ENCODE results near the gene SIPA1L3. TPM values are rescaled to one million over a fixed set of nuclear protein-coding genes. Genes with fewer than 3 reads are reported as not detected.
A peak's percentile ranks its signal among the peaks of the same experiment; 100 is the strongest.

The SIPA1L3 gene
- polyA plus RNA-seq, 2 of the 4 experiments (the other 2 are of a cell fraction) = 28.9 to 50.6 TPM

- Histone ChIP-seq H3K9me3 (peaks cover 27% of the 10 kb centered on the region), H3K4me2 (no peak overlapping the region), H3K4me1 (no peaks in the 10 kb centered on the region), H3K4me3 (no peak overlapping the region), H3K27ac (no peak overlapping the region)
- POLR2A ChIA-PET = no interaction called here
- no peak for FAIRE-seq
- CTCF ChIA-PET = interaction anchor here (0.6 to 2.7 kb wide), 5 partner anchors 11 to 260 kb away, joined by 3 to 12 read pairs (median 3); partner anchors contain the start of gene GGN
- WGBS (ENCODE audit: missing lambda C conversion rate) = 94% methylated on average over 7 of the region's 7 CpGs
- peak in 1 of 2 experiments; percentile 70 for DNase-seq (ENCODE audit: low read depth in 1 of 2, low spot score in 1 of 2)
- ATAC-seq = peak in 1 of 2 experiments; percentile 7; a peak in 1 of 6 replicates
- no peak for TF ChIP-seq HES2 (IDR thresholded peaks at IDR 0.05)
- no peak for TF ChIP-seq RAD21 (conservative IDR thresholded peaks at IDR 0.05 in 1 of 2, IDR thresholded peaks at IDR 0.05 in 1 of 2)
- no peak for TF ChIP-seq RFX5 (IDR thresholded peaks at IDR 0.05)
- no peak for TF ChIP-seq REST (IDR thresholded peaks at IDR 0.05)
- no peak for TF ChIP-seq PBX3 (IDR thresholded peaks at IDR 0.05)
- TF ChIP-seq BHLHE40 (IDR thresholded peaks at IDR 0.05; ENCODE audit: low read depth, low read length) = no peak
- TF ChIP-seq ZNF302 (CRISPR knock-in tag; IDR thresholded peaks at IDR 0.05) = no peak
- TF ChIP-seq KDM5A (IDR thresholded peaks at IDR 0.05) = no peak
- no peak for TF ChIP-seq CBX8 (IDR thresholded peaks at IDR 0.05)
- TF ChIP-seq ZSCAN20 (CRISPR knock-in tag; IDR thresholded peaks at IDR 0.05) = no peak
- TF ChIP-seq ELK1 (IDR thresholded peaks at IDR 0.05; ENCODE audit: low read depth, low read length) = no peak
- TF ChIP-seq HOXB13 (CRISPR knock-in tag; IDR thresholded peaks at IDR 0.05; ENCODE audit: low read depth) = no peak
- peak; percentile 44; the same call in 1 of the 2 replicates for TF ChIP-seq ATOH8 (CRISPR knock-in tag; IDR thresholded peaks at IDR 0.05; ENCODE audit: low read depth)
- TF ChIP-seq SMC3 (IDR thresholded peaks at IDR 0.05) = no peak
- TF ChIP-seq KDM1A (IDR thresholded peaks at IDR 0.05; ENCODE audit: low read depth) = no peak
- no peak for TF ChIP-seq TP53 (CRISPR knock-in tag; IDR thresholded peaks at IDR 0.05)
- no peak for TF ChIP-seq MAZ (IDR thresholded peaks at IDR 0.05; ENCODE audit: borderline replicate concordance, low read depth, low read length)
- no peak for TF ChIP-seq E2F6 (IDR thresholded peaks at IDR 0.05; ENCODE audit: borderline replicate concordance, low read depth)
- TF ChIP-seq POLR2A (IDR thresholded peaks at IDR 0.05; ENCODE audit: low read length) = no peak
- no peak for TF ChIP-seq HDAC2 (IDR thresholded peaks at IDR 0.05)
- no peak for TF ChIP-seq JUNB (IDR thresholded peaks at IDR 0.05)
- no peak for TF ChIP-seq PHF8 (IDR thresholded peaks at IDR 0.05; ENCODE audit: borderline replicate concordance, low read depth)
- no peak for TF ChIP-seq GATA3 (IDR thresholded peaks at IDR 0.05; ENCODE audit: borderline replicate concordance)
- TF ChIP-seq MAX (IDR thresholded peaks at IDR 0.05) = no peak
- no peak for TF ChIP-seq NPAS2 (CRISPR knock-in tag; IDR thresholded peaks at IDR 0.05; ENCODE audit: borderline replicate concordance)
- no peak for TF ChIP-seq RARB (CRISPR knock-in tag; IDR thresholded peaks at IDR 0.05)
- TF ChIP-seq CBX2 (IDR thresholded peaks at IDR 0.05; ENCODE audit: borderline replicate concordance, low read depth) = no peak
- TF ChIP-seq ZFP36 (IDR thresholded peaks at IDR 0.05; ENCODE audit: borderline replicate concordance, partially characterized antibody) = no peak
- no peak for TF ChIP-seq CHD4 (IDR thresholded peaks at IDR 0.05; ENCODE audit: borderline replicate concordance)
- no peak for TF ChIP-seq RCOR1 (IDR thresholded peaks at IDR 0.05; ENCODE audit: low read depth, low read length)
- TF ChIP-seq BCL3 (IDR thresholded peaks at IDR 0.05) = no peak
- no peak for TF ChIP-seq HOXB5 (CRISPR knock-in tag; IDR thresholded peaks at IDR 0.05)
- TF ChIP-seq MYC (IDR thresholded peaks at IDR 0.05; ENCODE audit: borderline replicate concordance, low read length) = no peak
- no peak for TF ChIP-seq FOSB (CRISPR knock-in tag; IDR thresholded peaks at IDR 0.05)
Measured at GRCh38 chr19:38162632-38163031, 255.6 kb downstream of the SIPA1L3 start.
